Loucy (cell line): ENCODE results near the gene GP1BA.

Experiments
- H2AFZ ChIP-seq: fragments of 200-600 bp; sonication (generic); 2 replicates; pipeline ENCODE4 v1.6.0; 2016; ENCODE audit warnings: antibody characterized with exemption, mild to moderate bottlenecking, low read length, moderate library complexity
- H3F3A ChIP-seq: fragments of 200-600 bp; 2 replicates; pipeline ENCODE4 v1.6.0; 2016; ENCODE audit warnings: antibody characterized with exemption, low read depth, mild to moderate bottlenecking
- H3K27me3 ChIP-seq: fragments of 200-600 bp; sonication (generic); 2 replicates; pipeline ENCODE4 v1.6.1; 2014; ENCODE audit warnings: low read length, mild to moderate bottlenecking; ENCODE audit not compliant: insufficient read depth, poor library complexity, severe bottlenecking
- H3K36me3 ChIP-seq: fragments of 200-600 bp; sonication (generic); 2 replicates; pipeline ENCODE4 v1.6.1; 2016; ENCODE audit warnings: low read length; ENCODE audit not compliant: insufficient read depth
- H3K4me1 ChIP-seq: fragments of 200-600 bp; sonication (generic); 2 replicates; pipeline ENCODE4 v1.5.1; 2014; ENCODE audit warnings: low read length, mild to moderate bottlenecking; ENCODE audit not compliant: insufficient read depth, poor library complexity, severe bottlenecking
- H3K4me2 ChIP-seq: fragments of 200-600 bp; sonication (generic); 2 replicates; pipeline ENCODE4 v1.6.0; 2014; ENCODE audit warnings: antibody characterized with exemption, low read length, low read depth, mild to moderate bottlenecking; ENCODE audit not compliant: poor library complexity, severe bottlenecking
- H3K4me3 ChIP-seq: fragments of 200-600 bp; sonication (generic); 2 replicates; pipeline ENCODE4 v1.5.1; 2014; ENCODE audit warnings: low read length, mild to moderate bottlenecking, mixed read lengths; ENCODE audit not compliant: poor library complexity, severe bottlenecking
- H3K79me2 ChIP-seq: fragments of 200-600 bp; sonication (generic); 2 replicates; pipeline ENCODE4 v1.6.1; 2014; ENCODE audit warnings: low read length; ENCODE audit not compliant: insufficient read depth
- H3K9ac ChIP-seq: fragments of 200-600 bp; sonication (generic); 2 replicates; pipeline ENCODE4 v1.6.0; 2014; ENCODE audit warnings: mild to moderate bottlenecking, low read depth, low read length, moderate library complexity; ENCODE audit not compliant: poor library complexity, severe bottlenecking
- H3K9me2 ChIP-seq: fragments of 200-600 bp; sonication (generic); replicated peaks from 2 replicates; pipeline ENCODE4 v1.6.1; 2016; ENCODE audit warnings: low read depth, low read length, mixed read lengths
- H3K9me3 ChIP-seq: fragments of 200-600 bp; sonication (generic); 2 replicates; pipeline ENCODE4 v1.6.1; 2014; ENCODE audit warnings: mild to moderate bottlenecking, antibody characterized with exemption, low read length, low read depth; ENCODE audit not compliant: insufficient read depth
- H4K20me1 ChIP-seq: fragments of 200-600 bp; sonication (generic); 2 replicates; pipeline ENCODE4 v1.6.0; 2014; ENCODE audit warnings: antibody characterized with exemption, low read length, mild to moderate bottlenecking; ENCODE audit not compliant: insufficient read depth, poor library complexity, severe bottlenecking
- EZH2phosphoT487 ChIP-seq: fragments of 200-600 bp; IDR thresholded peaks from 2 replicates; pipeline ENCODE4 v1.6.1; 2018; ENCODE audit warnings: antibody characterized with exemption, mild to moderate bottlenecking, moderate library complexity, borderline replicate concordance
- TF ChIP-seq, protein P1 (sequence below): fragments of 200-600 bp; sonication (generic); conservative IDR thresholded peaks from 2 replicates; pipeline ENCODE4 v1.5.1; 2014; ENCODE audit warnings: mild to moderate bottlenecking, antibody characterized with exemption, low read length

The GP1BA gene

DNA sequence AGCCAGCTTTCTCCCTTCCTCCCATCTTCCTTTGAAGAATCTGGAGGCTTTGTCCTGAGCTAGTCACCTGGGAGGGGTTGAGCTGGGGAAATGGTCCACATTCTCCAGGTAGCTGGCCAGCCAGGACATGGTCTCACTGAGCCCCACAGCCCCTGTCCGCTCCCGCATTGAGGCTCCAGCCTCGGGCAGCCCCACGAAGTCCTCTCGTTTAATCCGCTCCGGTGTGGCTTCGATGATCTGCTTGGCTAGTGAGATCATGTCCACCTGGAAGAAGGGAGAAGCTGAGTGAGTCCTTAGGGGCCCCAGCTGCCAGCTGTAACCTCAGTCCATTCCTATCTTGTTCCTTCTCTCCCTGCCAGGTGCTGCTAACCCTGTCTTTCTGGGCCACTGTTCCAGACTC lies 38.2 kb downstream of the GP1BA start:
- no peaks in the 10 kb centered on the region for H3F3A ChIP-seq
- no peaks in the 10 kb centered on the region for H3K9me3 ChIP-seq
- no peaks in the 10 kb centered on the region for H3K27me3 ChIP-seq
- H4K20me1 ChIP-seq, result no peaks in the 10 kb centered on the region
- H3K4me1 ChIP-seq, result peaks cover 27% of the 10 kb centered on the region
- H3K9ac ChIP-seq, result peak overlapping the region; percentile 100
- no peaks in the 10 kb centered on the region for H3K36me3 ChIP-seq
- H3K79me2 ChIP-seq, result peaks cover 32% of the 10 kb centered on the region
- no peak overlapping the region for H3K4me2 ChIP-seq
- TF ChIP-seq, protein P1, sequence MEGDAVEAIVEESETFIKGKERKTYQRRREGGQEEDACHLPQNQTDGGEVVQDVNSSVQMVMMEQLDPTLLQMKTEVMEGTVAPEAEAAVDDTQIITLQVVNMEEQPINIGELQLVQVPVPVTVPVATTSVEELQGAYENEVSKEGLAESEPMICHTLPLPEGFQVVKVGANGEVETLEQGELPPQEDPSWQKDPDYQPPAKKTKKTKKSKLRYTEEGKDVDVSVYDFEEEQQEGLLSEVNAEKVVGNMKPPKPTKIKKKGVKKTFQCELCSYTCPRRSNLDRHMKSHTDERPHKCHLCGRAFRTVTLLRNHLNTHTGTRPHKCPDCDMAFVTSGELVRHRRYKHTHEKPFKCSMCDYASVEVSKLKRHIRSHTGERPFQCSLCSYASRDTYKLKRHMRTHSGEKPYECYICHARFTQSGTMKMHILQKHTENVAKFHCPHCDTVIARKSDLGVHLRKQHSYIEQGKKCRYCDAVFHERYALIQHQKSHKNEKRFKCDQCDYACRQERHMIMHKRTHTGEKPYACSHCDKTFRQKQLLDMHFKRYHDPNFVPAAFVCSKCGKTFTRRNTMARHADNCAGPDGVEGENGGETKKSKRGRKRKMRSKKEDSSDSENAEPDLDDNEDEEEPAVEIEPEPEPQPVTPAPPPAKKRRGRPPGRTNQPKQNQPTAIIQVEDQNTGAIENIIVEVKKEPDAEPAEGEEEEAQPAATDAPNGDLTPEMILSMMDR, result no peak
- no peak for TF ChIP-seq EZH2phosphoT487
- H3K9me2 ChIP-seq, result no peaks in the 10 kb centered on the region
- no peak overlapping the region for H2AFZ ChIP-seq
- no peak overlapping the region for H3K4me3 ChIP-seq

DNA sequence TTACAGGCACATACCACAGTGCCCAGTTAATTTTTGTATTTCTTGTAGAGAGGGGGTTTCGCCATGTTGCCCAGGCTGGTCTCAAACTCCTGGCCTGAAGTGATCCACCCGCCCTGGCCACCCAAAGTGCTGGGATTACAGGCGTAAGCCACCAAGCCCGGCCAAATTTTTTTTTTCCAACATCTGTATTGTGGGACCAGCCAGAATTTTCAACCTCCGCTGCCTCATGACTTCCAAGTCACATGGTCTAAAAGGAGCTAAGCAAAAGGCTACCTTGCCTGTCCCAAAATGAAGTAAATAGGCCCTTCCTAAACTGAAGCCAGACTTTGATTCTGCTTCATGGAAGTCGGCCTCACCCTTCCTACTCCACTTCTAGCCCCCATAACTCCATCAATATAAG lies 39.7 kb downstream of the GP1BA start:
- Histone ChIP-seq H3K27me3 (no peaks in the 10 kb centered on the region), H3K36me3 (0 out of 2 replicates have a peak, but pooled peaks cover under 1% of the 10 kb centered on the region)

DNA sequence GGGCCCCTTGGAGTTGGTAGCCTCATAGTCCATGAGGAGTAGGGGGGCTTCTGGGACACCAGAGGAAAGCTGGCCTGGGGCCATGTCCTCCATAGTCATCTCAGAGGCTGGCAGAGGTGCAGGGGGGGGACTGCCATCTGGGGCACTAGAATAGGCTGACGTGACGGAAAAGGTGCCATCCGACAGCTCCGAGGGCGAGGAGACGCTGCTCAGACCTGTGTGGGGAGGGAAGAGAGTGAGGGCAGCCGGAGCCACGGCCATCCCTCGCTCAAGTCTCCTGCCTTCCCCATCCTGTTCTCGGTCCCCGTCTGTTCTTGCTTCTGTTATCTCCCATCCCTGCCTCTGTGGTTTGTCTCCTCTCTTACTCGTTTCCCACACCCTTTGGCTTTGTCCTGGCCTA lies 40.2 kb downstream of the GP1BA start:
- Histone ChIP-seq H3K79me2 (peaks cover 18% of the 10 kb centered on the region), H3K9me2 (no peaks in the 10 kb centered on the region), H3F3A (no peaks in the 10 kb centered on the region), H3K27me3 (no peaks in the 10 kb centered on the region), H2AFZ (no peak overlapping the region), H3K36me3 (peaks cover 3% of the 10 kb centered on the region; the same call in 1 of the 2 replicates), H3K4me3 (no peak overlapping the region), H3K4me1 (peaks cover 21% of the 10 kb centered on the region), H3K9ac (no peak overlapping the region), H4K20me1 (no peaks in the 10 kb centered on the region), H3K4me2 (no peak overlapping the region), H3K9me3 (no peaks in the 10 kb centered on the region)
- no peak for TF ChIP-seq EZH2phosphoT487
- TF ChIP-seq, protein P1, result no peak

More for the DNA sequence above, 39.7 kb downstream of the GP1BA start:
- TF ChIP-seq, protein P1, result no peak
- no peak for TF ChIP-seq EZH2phosphoT487
- no peaks in the 10 kb centered on the region for H4K20me1 ChIP-seq
- no peaks in the 10 kb centered on the region for H3K9me3 ChIP-seq
- H3F3A ChIP-seq, result no peaks in the 10 kb centered on the region
- no peak overlapping the region for H3K9ac ChIP-seq
- no peak overlapping the region for H3K4me2 ChIP-seq
- H3K4me3 ChIP-seq, result no peak overlapping the region
- peaks cover 19% of the 10 kb centered on the region for H3K79me2 ChIP-seq
- no peaks in the 10 kb centered on the region for H3K9me2 ChIP-seq
- H2AFZ ChIP-seq, result no peak overlapping the region
- peaks cover 21% of the 10 kb centered on the region for H3K4me1 ChIP-seq
